GM18511 (cell line): ENCODE measurements around the gene SLC15A1.
"Not testable (repeated sequence)": the region's sequence is repeated elsewhere in the genome, so short reads cannot be mapped to it uniquely, and the experiment has no call there.

ENCODE experiments used
- ATAC-seq: cut with Tn5 transposase; IDR thresholded peaks from one replicate; pipeline ENCODE4 v1.9.1; 2021; ENCODE audit warnings: mild to moderate bottlenecking, moderate library complexity; ENCODE audit not compliant: unreplicated experiment

Gene SLC15A1

DNA sequence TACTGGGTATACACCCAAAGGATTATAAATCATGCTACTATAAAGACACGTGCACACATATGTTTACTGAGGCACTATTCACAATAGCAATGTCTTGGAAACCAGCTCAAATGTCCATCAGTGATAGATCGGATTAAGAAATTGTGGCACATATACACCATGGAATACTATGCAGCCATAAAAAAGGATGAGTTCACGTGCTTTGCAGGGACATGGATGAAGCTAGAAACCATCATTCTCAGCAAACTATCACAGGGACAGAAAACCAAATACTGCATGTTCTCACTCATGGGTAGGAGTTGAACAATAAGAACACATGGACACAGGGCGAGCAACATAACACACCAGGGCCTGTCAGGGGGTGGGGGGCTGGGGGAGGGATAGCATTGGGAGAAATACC lies 2.0 kb upstream of the SLC15A1 start:
- ATAC-seq: not testable (repeated sequence)

DNA sequence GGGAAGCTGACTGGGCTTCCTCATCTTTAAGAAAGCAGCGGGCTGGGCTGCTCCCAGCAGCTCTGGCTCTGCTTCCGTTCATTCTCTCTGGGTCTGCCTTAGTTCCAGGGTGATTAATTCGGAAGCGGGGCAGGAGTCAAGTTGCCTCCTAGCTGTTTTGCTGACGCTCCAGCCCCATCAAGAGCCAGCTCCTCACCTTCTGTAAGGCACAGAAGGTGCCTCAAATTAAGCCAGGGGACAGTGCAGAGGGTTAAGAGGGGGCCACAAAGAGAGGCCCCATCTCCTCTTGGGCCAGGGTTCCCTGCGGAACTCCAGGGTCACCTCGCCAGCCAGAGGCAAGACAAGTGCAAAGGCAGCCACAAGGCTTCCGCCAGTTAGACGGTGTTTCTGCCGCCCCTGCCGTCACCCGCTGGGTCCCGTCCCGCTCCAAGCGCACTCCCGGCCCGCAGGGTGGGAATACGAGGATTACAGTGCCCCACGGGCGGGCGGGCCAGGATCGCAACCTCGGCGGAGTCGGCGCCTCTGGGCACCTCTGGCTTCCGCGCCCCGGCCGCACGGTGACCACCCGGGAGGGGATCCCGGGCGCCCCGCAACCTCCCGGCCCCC lies 508 bp downstream of the SLC15A1 start:
- ATAC-seq: no peak

GRCh38 chr13:98751367-98751782 lies 1.1 kb downstream of the SLC15A1 start:
- no peak for ATAC-seq

DNA sequence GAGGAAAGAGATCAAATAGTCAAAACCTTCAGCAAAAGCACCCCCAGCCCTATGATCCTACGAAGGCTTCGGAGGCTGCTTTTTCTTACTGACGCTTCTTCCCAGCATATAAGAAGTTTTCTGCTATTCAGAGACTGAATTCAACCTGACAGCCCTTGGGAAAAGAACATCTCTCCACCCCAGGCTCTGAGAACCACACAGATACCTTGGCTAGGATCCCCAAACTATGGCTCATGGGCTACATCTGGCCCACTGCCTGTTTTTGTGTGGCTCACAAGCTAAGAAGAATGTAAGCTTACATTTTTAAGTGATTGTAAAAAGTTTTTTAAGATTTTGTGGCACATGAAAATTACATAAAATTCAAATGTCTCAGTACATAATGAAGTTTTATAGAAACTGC lies 3.0 kb downstream of the SLC15A1 start:
- no peak for ATAC-seq

- no peak for ATAC-seq
Measured at GRCh38 chr13:98746968-98747367, 5.5 kb downstream of the SLC15A1 start.

- ATAC-seq: no peak
Measured at GRCh38 chr13:98743377-98743776, 9.1 kb downstream of the SLC15A1 start.

DNA sequence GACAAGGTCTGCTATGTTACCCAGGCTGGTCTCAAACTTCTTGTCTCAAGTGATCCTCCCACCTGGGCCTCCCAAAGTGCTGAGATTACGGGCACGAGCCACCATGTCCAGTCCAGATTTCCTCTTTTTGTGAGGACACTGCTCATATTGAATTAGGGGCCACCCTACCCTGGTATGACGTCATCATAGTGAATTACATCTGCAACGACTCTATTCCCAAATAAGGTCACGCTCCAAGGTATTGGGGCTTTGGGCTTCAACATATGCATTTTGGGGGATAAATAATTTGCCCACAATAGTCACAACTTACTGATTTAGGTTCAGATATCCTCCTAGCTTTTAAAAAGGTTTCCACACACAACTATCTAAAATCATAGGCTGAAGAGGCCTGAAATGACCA lies 9.5 kb downstream of the SLC15A1 start:
- ATAC-seq: no peak

DNA sequence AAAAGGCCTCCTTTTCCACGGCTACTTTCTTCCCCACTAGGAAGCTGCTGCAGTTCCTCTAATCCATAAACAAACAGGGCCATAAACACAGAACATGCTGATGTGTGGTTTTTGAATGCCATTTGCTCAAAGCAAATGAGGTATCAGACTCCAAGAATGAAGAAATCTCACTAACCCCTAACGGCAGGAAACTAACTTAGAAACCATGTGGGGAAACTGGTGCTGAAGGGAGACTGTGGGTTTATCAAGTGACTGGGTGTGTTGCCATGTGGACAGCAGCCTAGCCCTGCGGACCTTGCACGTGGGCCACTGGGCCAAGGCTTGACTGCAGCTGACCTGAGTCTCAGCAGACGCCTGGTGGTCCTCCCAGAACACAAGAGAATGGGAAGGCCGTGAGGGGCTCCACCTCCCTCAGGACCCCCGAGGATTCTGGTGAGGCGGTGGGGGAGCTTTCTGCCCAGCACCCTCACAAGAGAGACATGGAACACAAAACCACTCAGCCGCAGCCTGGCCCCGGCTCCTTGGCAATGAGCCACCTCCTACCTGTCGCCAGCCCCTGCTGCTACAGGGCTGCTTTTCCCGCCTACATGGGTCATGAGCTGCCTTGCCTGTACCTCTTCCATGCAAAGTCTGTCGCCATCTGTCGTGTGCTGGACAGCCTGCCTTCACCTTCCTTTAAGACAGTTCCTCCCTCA lies 10.6 kb downstream of the SLC15A1 start:
- ATAC-seq: no peak

DNA sequence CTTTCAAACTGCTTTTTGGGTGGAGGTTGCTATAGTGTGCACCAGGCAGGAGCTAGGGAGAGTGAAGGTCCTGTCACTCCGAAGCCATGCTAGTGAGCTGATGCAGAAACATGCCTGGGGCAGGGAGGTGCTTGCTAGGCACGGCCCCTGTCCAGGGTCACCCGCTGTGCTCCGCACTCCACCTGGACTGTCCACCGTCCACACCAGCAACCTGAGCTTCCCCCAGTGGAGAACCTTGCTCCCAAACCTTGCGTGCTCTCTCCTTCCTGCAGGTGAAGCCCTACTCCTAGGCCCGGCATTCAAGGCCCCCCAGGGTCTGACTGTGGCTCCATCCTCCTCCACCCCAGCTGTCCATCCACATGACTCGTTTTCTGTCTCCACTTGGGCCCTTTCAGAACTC lies 12.3 kb downstream of the SLC15A1 start:
- ATAC-seq: no peak

- ATAC-seq: no peak
Measured at GRCh38 chr13:98738993-98739392, 13.5 kb downstream of the SLC15A1 start.

- no peak for ATAC-seq
Measured at GRCh38 chr13:98738213-98738612, 14.3 kb downstream of the SLC15A1 start.

- ATAC-seq: no peak
Measured at GRCh38 chr13:98731925-98732324, 20.5 kb downstream of the SLC15A1 start.

GRCh38 chr13:98731038-98731437 lies 21.4 kb downstream of the SLC15A1 start:
- ATAC-seq: no peak

- ATAC-seq: no peak
Measured at GRCh38 chr13:98730441-98730840, 22.0 kb downstream of the SLC15A1 start.

DNA sequence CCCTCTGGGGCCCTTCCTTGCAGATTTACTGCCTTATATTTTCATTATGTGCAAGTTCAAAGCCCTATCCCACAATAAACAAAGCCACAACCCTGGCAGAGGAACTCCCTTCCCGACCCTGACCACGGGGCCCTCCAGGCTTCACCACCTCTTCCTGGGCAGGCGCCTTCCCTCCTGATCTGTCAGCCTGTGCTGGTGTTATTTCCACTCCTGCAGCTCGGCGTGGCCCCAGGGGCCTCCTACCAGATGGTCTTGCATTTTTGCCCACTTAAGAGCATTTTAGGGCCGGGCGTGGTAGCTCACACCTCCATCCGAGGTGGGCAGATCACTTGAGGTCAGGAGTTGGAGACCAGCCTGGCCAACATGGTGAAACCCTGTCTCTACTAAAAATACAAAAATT lies 22.8 kb downstream of the SLC15A1 start:
- no peak for ATAC-seq

- no peak for ATAC-seq
Measured at GRCh38 chr13:98722958-98723357, 29.5 kb downstream of the SLC15A1 start.

DNA sequence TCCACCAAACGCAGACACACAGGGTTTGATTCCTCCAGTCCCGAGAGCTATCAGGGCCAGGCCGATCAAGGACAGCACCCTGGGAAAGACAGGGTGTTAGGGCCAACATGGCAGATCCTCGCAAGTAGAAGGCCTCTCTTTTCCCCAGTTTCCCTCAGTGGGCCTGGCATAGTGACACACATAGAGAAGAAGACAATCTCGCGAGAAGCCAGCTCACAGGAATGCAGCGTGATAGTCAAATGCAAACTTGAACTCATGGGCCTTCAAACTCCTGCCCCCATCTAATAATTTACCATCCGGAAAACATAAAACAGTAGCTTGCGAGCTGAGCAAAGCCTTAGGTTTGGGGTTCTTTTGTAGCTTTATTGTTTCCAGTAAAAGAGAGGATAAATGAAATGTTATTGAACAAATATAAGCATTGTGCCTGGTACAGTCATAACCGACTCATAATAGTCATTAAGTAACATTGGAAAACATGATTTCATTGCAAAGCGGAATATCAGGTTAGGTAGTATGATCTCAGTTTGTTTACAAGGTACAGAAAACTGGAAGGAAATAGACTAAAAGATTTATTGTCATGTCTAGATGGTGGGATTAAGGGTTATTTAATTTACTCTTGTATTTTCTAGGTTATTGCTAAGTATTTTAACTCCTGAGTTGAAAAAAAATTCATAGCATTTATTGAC lies 30.5 kb downstream of the SLC15A1 start:
- no peak for ATAC-seq

- ATAC-seq: no peak
Measured at GRCh38 chr13:98719527-98720250, 32.8 kb downstream of the SLC15A1 start.

- no peak for ATAC-seq
Measured at GRCh38 chr13:98717891-98718290, 34.6 kb downstream of the SLC15A1 start.

- ATAC-seq: no peak
Measured at GRCh38 chr13:98717256-98717655, 35.2 kb downstream of the SLC15A1 start.

DNA sequence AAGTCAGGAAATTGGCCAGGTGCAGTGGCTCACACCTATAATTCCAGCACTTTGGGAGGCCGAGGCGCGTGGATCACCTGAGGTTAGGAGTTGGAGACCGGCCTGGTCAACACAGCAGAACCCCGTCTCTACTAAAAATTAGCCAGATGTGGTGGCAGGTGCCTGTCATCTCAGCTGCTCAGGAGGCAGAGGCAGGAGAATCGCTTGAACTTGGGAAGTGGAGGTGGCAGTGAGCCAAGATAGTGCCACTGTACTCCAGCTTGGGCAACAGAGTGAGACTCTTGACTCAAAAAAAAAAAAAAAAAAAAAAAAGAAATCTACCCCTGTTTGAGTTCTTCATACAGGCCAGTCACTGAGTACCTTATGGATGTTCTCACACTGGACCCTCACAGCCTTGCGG lies 42.0 kb downstream of the SLC15A1 start:
- ATAC-seq: no peak
